OCI-LY1 (cell line): Measurements from ENCODE around the gene WDR36.

Experiments used
- H2AFZ ChIP-seq: fragments of 200-600 bp; sonication (generic), shearing (Covaris generic); 2 replicates; pipeline ENCODE4 v1.6.0; 2014; ENCODE audit warnings: antibody characterized with exemption, mild to moderate bottlenecking, low read length
- H3F3A ChIP-seq: fragments of 200-600 bp; sonication (generic), shearing (Covaris generic); 2 replicates; pipeline ENCODE4 v1.6.0; 2014; ENCODE audit warnings: mild to moderate bottlenecking, antibody characterized with exemption, low read length, moderate library complexity; ENCODE audit not compliant: insufficient read depth
- H3K27ac ChIP-seq: fragments of 200-600 bp; sonication (generic); 2 replicates; pipeline ENCODE4 v1.5.1; 2014; ENCODE audit warnings: low read length, mixed run types, mild to moderate bottlenecking, low read depth; ENCODE audit not compliant: poor library complexity, severe bottlenecking
- H3K27me3 ChIP-seq: fragments of 200-600 bp; sonication (generic); 2 replicates; pipeline ENCODE4 v1.6.0; 2014; ENCODE audit warnings: antibody characterized with exemption, mild to moderate bottlenecking, low read length, moderate library complexity; ENCODE audit not compliant: insufficient read depth
- H3K36me3 ChIP-seq: fragments of 200-600 bp; sonication (generic); 2 replicates; pipeline ENCODE4 v1.6.1; 2014; ENCODE audit warnings: mild to moderate bottlenecking, antibody characterized with exemption, low read length, moderate library complexity, mixed read lengths; ENCODE audit not compliant: insufficient read depth
- H3K4me1 ChIP-seq: fragments of 200-600 bp; sonication (generic); 2 replicates; pipeline ENCODE4 v1.5.1; 2014; ENCODE audit warnings: mild to moderate bottlenecking, low read length, moderate library complexity; ENCODE audit not compliant: insufficient read depth, severe bottlenecking
- H3K4me2 ChIP-seq: fragments of 200-600 bp; sonication (generic), shearing (Covaris generic); 2 replicates; pipeline ENCODE4 v1.6.1; 2014; ENCODE audit warnings: low read length
- H3K4me3 ChIP-seq: fragments of 200-600 bp; sonication (generic); 2 replicates; pipeline ENCODE4 v1.5.1; 2014; ENCODE audit warnings: low read length, low read depth, mild to moderate bottlenecking, mixed read lengths; ENCODE audit not compliant: poor library complexity, severe bottlenecking
- H3K79me2 ChIP-seq: fragments of 200-600 bp; shearing (Covaris generic); 2 replicates; pipeline ENCODE4 v1.6.1; 2016; ENCODE audit warnings: mixed run types, low read length, mixed read lengths; ENCODE audit not compliant: insufficient read depth
- H3K9ac ChIP-seq: fragments of 200-600 bp; sonication (generic), shearing (Covaris generic); 2 replicates; pipeline ENCODE4 v1.6.1; 2014; ENCODE audit warnings: mild to moderate bottlenecking, low read length, mixed read lengths
- H3K9me2 ChIP-seq: fragments of 200-600 bp; sonication (generic), shearing (Covaris generic); 2 replicates; pipeline ENCODE4 v1.6.1; 2014; ENCODE audit warnings: low read depth, mild to moderate bottlenecking, low read length, mixed read lengths
- H3K9me3 ChIP-seq: fragments of 200-600 bp; shearing (Covaris generic); 2 replicates; pipeline ENCODE4 v1.6.1; 2014; ENCODE audit warnings: low read length, mixed read lengths
- H4K20me1 ChIP-seq: fragments of 200-600 bp; sonication (generic), shearing (Covaris generic); 2 replicates; pipeline ENCODE4 v1.6.0; 2016; ENCODE audit warnings: mild to moderate bottlenecking, low read length; ENCODE audit not compliant: insufficient read depth
- EZH2 ChIP-seq: fragments of 200-600 bp; sonication (generic), shearing (Covaris generic); IDR thresholded peaks from 2 replicates; pipeline ENCODE4 v1.8.0; 2017; ENCODE audit warnings: borderline replicate concordance, mixed run types, mild to moderate bottlenecking, antibody characterized with exemption, low read length, moderate library complexity, mixed read lengths
- TF ChIP-seq, protein P1 (sequence below): fragments of 200-600 bp; sonication (generic), shearing (Covaris generic); IDR thresholded peaks from 2 replicates; pipeline ENCODE4 v1.5.1; 2017; ENCODE audit warnings: mild to moderate bottlenecking, antibody characterized with exemption, low read length, moderate library complexity, mixed read lengths

Gene WDR36

DNA sequence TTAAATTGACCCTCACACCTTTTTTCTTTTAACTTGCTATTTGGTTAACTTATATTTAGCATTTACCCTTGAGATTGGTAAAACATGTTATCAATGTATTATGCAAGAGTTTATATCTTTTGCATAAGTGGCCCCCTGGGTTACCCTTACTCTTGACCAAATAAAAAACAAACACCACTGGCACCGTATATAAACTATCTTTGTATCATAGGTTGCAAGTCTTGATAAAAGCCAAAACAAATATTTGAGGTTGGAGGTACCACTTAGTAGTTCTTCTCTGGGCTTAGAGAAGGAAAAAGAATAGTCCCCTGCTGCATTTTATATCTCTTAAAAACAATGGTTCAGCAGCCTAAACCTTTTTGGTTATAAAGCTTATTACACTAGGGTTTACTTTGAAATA is 61.3 kb downstream of the WDR36 start:
- Histone ChIP-seq H3K27me3 (peaks cover 2% of the 10 kb centered on the region; the same call in 1 of the 2 replicates), H3K9me3 (no peaks in the 10 kb centered on the region), H3K9ac (no peak overlapping the region), H3K4me2 (no peak overlapping the region), H3K79me2 (no peaks in the 10 kb centered on the region), H3K4me1 (peaks cover 7% of the 10 kb centered on the region), H2AFZ (no peak overlapping the region), H3K9me2 (no peaks in the 10 kb centered on the region), H3F3A (no peaks in the 10 kb centered on the region), H3K4me3 (no peak overlapping the region), H3K36me3 (no peaks in the 10 kb centered on the region), H4K20me1 (no peaks in the 10 kb centered on the region), H3K27ac (no peak overlapping the region)
- TF ChIP-seq EZH2 = no peak
- TF ChIP-seq, protein P1, sequence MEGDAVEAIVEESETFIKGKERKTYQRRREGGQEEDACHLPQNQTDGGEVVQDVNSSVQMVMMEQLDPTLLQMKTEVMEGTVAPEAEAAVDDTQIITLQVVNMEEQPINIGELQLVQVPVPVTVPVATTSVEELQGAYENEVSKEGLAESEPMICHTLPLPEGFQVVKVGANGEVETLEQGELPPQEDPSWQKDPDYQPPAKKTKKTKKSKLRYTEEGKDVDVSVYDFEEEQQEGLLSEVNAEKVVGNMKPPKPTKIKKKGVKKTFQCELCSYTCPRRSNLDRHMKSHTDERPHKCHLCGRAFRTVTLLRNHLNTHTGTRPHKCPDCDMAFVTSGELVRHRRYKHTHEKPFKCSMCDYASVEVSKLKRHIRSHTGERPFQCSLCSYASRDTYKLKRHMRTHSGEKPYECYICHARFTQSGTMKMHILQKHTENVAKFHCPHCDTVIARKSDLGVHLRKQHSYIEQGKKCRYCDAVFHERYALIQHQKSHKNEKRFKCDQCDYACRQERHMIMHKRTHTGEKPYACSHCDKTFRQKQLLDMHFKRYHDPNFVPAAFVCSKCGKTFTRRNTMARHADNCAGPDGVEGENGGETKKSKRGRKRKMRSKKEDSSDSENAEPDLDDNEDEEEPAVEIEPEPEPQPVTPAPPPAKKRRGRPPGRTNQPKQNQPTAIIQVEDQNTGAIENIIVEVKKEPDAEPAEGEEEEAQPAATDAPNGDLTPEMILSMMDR = no peak

DNA sequence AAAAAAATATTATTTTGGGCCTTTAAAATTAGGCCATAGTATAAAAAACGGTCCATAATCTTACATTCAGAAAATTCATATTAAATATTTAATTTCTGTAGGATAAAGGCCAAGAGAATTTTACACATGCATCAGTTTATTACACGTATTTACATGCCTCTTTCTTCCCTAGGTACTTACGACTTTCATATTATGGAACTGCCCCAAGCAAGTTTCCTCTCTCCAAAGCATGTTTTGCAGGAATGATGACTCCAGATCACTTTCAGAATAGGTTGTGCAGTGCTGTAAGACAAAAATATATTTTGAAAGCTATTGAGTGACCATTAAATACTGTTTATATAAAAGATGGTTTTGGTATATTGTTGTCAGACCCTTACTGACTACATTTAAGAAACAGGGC is 61.8 kb downstream of the WDR36 start:
- H3K9me2 ChIP-seq = no peaks in the 10 kb centered on the region
- no peaks in the 10 kb centered on the region for H3F3A ChIP-seq
- no peaks in the 10 kb centered on the region for H4K20me1 ChIP-seq
- no peaks in the 10 kb centered on the region for H3K79me2 ChIP-seq
- no peak overlapping the region for H3K27ac ChIP-seq
- no peaks in the 10 kb centered on the region; the same call in 1 of the 2 replicates for H3K27me3 ChIP-seq
- no peak overlapping the region for H3K4me3 ChIP-seq
- no peaks in the 10 kb centered on the region for H3K36me3 ChIP-seq
- TF ChIP-seq EZH2 = no peak
- TF ChIP-seq, protein P1 = no peak
- H3K4me2 ChIP-seq = no peak overlapping the region
- H3K9me3 ChIP-seq = no peaks in the 10 kb centered on the region
- no peak overlapping the region for H2AFZ ChIP-seq
- no peak overlapping the region for H3K9ac ChIP-seq
- H3K4me1 ChIP-seq = peaks cover 12% of the 10 kb centered on the region

DNA sequence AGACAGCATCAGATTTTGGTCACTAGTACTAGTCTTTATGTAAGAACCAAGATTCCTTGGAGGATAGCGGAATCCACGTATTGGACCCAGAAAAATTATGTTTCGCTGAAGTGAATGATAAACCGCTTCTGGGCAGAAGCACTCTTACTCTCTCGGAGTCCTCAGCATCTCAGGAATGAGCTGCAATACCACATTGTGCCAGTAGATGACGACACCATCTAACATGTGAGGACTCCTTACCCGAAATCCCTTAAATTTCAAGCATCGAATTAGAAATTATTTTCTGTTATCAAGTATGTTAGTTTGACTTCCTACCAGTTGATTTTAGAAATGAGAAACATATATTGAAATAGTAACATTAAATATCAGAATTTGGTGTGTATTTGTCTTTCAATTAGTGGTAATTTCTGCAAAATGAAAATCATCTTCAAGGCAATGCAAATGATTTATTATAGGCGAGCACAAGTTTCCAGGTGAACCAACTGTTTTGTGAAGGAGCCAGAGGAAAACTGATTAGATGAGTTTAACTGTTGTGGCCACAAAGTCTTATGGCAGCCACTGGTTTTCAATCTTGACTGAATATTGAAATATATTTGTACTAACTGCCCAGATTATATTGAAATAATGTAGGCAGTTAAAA is 66.1 kb downstream of the WDR36 start:
- H3F3A ChIP-seq = no peaks in the 10 kb centered on the region
- no peak overlapping the region for H3K27ac ChIP-seq
- H4K20me1 ChIP-seq = no peaks in the 10 kb centered on the region
- H3K4me1 ChIP-seq = peaks cover 13% of the 10 kb centered on the region
- no peak overlapping the region for H3K4me3 ChIP-seq
- no peaks in the 10 kb centered on the region for H3K27me3 ChIP-seq
- no peaks in the 10 kb centered on the region for H3K36me3 ChIP-seq
- no peaks in the 10 kb centered on the region for H3K79me2 ChIP-seq
- TF ChIP-seq, protein P1 = peak; percentile 99
- TF ChIP-seq EZH2 = no peak
- H3K9ac ChIP-seq = no peak overlapping the region
- H2AFZ ChIP-seq = peak overlapping the region; percentile 25; the same call in 1 of the 2 replicates
- no peaks in the 10 kb centered on the region for H3K9me2 ChIP-seq
- no peaks in the 10 kb centered on the region for H3K9me3 ChIP-seq
- H3K4me2 ChIP-seq = no peak overlapping the region; the same call in 1 of the 2 replicates
